HepG2 (cell line): ENCODE data around the gene STAG3. TPM values are rescaled to one million over a fixed set of nuclear protein-coding genes. Genes with fewer than 3 reads are reported as not detected.
A peak's percentile ranks its signal among the peaks of the same experiment; 100 is the strongest.

Experiments
- HOXA5 ChIP-seq: sonication (generic); formaldehyde crosslinking; IDR thresholded peaks from 2 replicates; pipeline ENCODE4 v1.4.0; 2020; ENCODE audit warnings: missing genetic modification reagents
- REPIN1 ChIP-seq: sonication (generic); formaldehyde crosslinking; IDR thresholded peaks from 2 replicates; pipeline ENCODE4 v1.8.0; 2022; ENCODE audit warnings: missing genetic modification reagents, low read depth, mild to moderate bottlenecking, borderline replicate concordance
- ZNF264 ChIP-seq: sonication (generic); formaldehyde crosslinking; IDR thresholded peaks from 2 replicates; pipeline ENCODE4 v1.4.0; 2020; ENCODE audit warnings: missing genetic modification reagents
- ZNF431 ChIP-seq: sonication (generic); formaldehyde crosslinking; IDR thresholded peaks from 2 replicates; pipeline ENCODE4 v1.9.0; 2022; ENCODE audit warnings: missing genetic modification reagents, low read depth, mild to moderate bottlenecking, borderline replicate concordance
- ZNF44 ChIP-seq: sonication (generic); formaldehyde crosslinking; IDR thresholded peaks from 2 replicates; pipeline ENCODE4 v1.5.1; 2020; ENCODE audit warnings: mild to moderate bottlenecking, missing genetic modification reagents
- ZNF709 ChIP-seq: sonication (generic); formaldehyde crosslinking; IDR thresholded peaks from 2 replicates; pipeline ENCODE4 v1.5.0; 2020; ENCODE audit warnings: mild to moderate bottlenecking, missing genetic modification reagents
- ZNF747 ChIP-seq: sonication (generic); formaldehyde crosslinking; IDR thresholded peaks from 2 replicates; pipeline ENCODE4 v1.8.1; 2023; ENCODE audit warnings: missing genetic modification reagents, mild to moderate bottlenecking, borderline replicate concordance
- ZNF766 ChIP-seq: sonication (generic); formaldehyde crosslinking; IDR thresholded peaks from 2 replicates; pipeline ENCODE4 v1.5.0; 2020; ENCODE audit warnings: missing genetic modification reagents, borderline replicate concordance
- ZSCAN31 ChIP-seq: sonication (generic); formaldehyde crosslinking; IDR thresholded peaks from 2 replicates; pipeline ENCODE4 v1.5.0; 2020; ENCODE audit warnings: low read depth, mild to moderate bottlenecking, missing genetic modification reagents
- polyA plus RNA-seq, 8 experiments: library from polyadenylated mRNA; depleted of rRNA in 3 of 8; stranded (reverse) in 7 of 8; unstranded in 1 of 8; fragments of >200 nt; fragmentation: Illumina TruSeq in 4 of 8; extraction: Trizol in 4 of 8; gene quantifications; 2 replicates each; pipeline versions ENCODE4 v1.2.1 to v1.2.3, GENCODE V29; 2011 to 2016; ENCODE audit warnings: low read depth in 4 of 8, missing spikeins in 1 of 8, mixed read lengths in 1 of 8; ENCODE audit not compliant: insufficient read depth in 1 of 8
- total RNA-seq, 5 experiments: library from RNA; depleted of rRNA; stranded (reverse); fragments of >200 nt; fragmentation: Illumina TruSeq; extraction: Trizol; gene quantifications; 2 replicates each; pipeline ENCODE4 v1.2.3, GENCODE V29; 2016; ENCODE audit warnings: low read depth in 1 of 5
- TF ChIP-seq, protein P1 (sequence below): sonication (generic); formaldehyde crosslinking; IDR thresholded peaks from 2 replicates; pipeline ENCODE4 v1.4.0; 2020; ENCODE audit warnings: missing genetic modification reagents, borderline replicate concordance
- TF ChIP-seq, protein P2 (sequence below), 2 experiments: fragments of 450-650 bp in 1 of 2; sonication (generic) in 1 of 2; formaldehyde crosslinking in 1 of 2; IDR thresholded peaks; 2 replicates each; pipeline versions ENCODE4 v1.6.1 to v1.8.0; 2016 to 2022; ENCODE audit warnings: antibody characterized with exemption in 1 of 2, mild to moderate bottlenecking in 1 of 2, missing genetic modification reagents in 1 of 2
- TF ChIP-seq, protein P3 (sequence below), 2 experiments: sonication (generic) in 1 of 2; formaldehyde crosslinking in 1 of 2; IDR thresholded peaks; 2 replicates each; pipeline versions ENCODE4 v1.4.0 to v1.6.1; 2016 to 2020; ENCODE audit warnings: borderline replicate concordance in 1 of 2, low read depth in 1 of 2, mild to moderate bottlenecking in 1 of 2, missing genetic modification reagents in 1 of 2

The STAG3 gene
- total and polyA plus RNA-seq, 2 of the 13 experiments (the other 11 are each of a cell fraction or from before 2014, with no cell fraction given): 0.09 to 0.33 TPM

DNA sequence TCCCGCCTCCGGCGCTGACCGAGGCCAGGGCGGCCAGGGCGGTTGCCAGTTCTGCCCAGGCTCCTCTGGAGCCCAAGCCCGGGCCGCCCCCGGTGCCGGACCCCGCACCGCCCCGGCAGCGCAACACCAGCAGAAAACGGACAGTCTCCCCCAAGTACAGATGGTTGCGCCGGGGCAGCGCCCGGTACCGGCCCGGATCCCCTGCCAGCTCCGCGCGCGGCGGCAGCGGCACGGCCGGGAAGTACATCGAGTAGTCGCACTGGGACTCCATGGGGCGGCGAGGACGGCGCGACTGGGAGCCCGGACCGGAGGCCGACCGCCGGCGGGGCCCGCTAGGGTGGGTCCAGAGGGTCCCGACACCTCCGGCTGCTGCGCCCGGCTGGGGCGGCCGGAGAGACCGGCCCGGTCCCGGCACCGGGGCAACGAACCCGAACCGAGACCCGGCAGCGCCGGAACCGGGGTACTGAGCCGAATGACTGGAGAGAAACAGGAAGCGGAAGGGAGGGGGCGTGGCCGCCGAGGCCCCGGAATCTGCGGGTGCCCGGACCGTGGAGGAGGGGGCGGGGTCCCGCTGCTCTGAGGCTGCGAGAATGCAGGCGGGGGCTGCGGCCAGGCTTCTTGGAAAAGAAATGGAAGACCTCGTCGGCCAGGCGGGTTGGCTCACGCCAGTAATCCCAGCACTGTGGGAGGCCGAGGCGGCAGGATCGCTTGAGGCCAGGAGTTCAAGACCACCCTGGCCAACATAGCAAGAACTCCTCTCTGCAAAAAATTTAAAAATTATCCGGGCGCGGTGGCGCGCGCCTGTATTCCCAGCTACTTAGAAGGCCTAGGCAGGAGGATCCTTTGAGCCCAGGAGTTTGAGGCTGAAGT, 19.3 kb upstream of the STAG3 start, which contains the start of gene TRAPPC14 (continued):
- no peak for TF ChIP-seq ZNF44 (CRISPR knock-in tag)
- TF ChIP-seq HOXA5: no peak; the same call in 1 of the 2 replicates
- no peak for TF ChIP-seq ZNF431
- no peak for TF ChIP-seq ZNF747
- TF ChIP-seq, protein P1, sequence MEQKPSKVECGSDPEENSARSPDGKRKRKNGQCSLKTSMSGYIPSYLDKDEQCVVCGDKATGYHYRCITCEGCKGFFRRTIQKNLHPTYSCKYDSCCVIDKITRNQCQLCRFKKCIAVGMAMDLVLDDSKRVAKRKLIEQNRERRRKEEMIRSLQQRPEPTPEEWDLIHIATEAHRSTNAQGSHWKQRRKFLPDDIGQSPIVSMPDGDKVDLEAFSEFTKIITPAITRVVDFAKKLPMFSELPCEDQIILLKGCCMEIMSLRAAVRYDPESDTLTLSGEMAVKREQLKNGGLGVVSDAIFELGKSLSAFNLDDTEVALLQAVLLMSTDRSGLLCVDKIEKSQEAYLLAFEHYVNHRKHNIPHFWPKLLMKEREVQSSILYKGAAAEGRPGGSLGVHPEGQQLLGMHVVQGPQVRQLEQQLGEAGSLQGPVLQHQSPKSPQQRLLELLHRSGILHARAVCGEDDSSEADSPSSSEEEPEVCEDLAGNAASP (CRISPR knock-in tag): peak; percentile 60
- TF ChIP-seq, protein P2, sequence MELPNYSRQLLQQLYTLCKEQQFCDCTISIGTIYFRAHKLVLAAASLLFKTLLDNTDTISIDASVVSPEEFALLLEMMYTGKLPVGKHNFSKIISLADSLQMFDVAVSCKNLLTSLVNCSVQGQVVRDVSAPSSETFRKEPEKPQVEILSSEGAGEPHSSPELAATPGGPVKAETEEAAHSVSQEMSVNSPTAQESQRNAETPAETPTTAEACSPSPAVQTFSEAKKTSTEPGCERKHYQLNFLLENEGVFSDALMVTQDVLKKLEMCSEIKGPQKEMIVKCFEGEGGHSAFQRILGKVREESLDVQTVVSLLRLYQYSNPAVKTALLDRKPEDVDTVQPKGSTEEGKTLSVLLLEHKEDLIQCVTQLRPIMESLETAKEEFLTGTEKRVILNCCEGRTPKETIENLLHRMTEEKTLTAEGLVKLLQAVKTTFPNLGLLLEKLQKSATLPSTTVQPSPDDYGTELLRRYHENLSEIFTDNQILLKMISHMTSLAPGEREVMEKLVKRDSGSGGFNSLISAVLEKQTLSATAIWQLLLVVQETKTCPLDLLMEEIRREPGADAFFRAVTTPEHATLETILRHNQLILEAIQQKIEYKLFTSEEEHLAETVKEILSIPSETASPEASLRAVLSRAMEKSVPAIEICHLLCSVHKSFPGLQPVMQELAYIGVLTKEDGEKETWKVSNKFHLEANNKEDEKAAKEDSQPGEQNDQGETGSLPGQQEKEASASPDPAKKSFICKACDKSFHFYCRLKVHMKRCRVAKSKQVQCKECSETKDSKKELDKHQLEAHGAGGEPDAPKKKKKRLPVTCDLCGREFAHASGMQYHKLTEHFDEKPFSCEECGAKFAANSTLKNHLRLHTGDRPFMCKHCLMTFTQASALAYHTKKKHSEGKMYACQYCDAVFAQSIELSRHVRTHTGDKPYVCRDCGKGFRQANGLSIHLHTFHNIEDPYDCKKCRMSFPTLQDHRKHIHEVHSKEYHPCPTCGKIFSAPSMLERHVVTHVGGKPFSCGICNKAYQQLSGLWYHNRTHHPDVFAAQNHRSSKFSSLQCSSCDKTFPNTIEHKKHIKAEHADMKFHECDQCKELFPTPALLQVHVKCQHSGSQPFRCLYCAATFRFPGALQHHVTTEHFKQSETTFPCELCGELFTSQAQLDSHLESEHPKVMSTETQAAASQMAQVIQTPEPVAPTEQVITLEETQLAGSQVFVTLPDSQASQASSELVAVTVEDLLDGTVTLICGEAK (IDR thresholded peaks at IDR 0.05): no peak
- TF ChIP-seq, protein P2 (CRISPR knock-in tag; IDR thresholded peaks at IDR 0.05): peak; percentile 54
- no peak for TF ChIP-seq REPIN1 (CRISPR knock-in tag)
- peak; percentile 46; the same call in 1 of the 2 replicates for TF ChIP-seq ZNF709 (CRISPR knock-in tag)
- no peak for TF ChIP-seq ZNF264
- TF ChIP-seq ZSCAN31: peak; percentile 35
- TF ChIP-seq ZNF766 (CRISPR knock-in tag): peak; percentile 47; the same call in 1 of the 2 replicates
- TF ChIP-seq, protein P3, sequence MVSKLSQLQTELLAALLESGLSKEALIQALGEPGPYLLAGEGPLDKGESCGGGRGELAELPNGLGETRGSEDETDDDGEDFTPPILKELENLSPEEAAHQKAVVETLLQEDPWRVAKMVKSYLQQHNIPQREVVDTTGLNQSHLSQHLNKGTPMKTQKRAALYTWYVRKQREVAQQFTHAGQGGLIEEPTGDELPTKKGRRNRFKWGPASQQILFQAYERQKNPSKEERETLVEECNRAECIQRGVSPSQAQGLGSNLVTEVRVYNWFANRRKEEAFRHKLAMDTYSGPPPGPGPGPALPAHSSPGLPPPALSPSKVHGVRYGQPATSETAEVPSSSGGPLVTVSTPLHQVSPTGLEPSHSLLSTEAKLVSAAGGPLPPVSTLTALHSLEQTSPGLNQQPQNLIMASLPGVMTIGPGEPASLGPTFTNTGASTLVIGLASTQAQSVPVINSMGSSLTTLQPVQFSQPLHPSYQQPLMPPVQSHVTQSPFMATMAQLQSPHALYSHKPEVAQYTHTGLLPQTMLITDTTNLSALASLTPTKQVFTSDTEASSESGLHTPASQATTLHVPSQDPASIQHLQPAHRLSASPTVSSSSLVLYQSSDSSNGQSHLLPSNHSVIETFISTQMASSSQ (IDR thresholded peaks at IDR 0.05; ENCODE audit: low read depth): no peak
- TF ChIP-seq, protein P3 (CRISPR knock-in tag; IDR thresholded peaks at IDR 0.05; ENCODE audit: borderline replicate concordance): peak; percentile 51; the same call in 1 of the 2 replicates
